Breast epithelium (tissue), 3 donors: ENCODE data around the gene SIVA1.

Experiments used
- CTCF ChIP-seq, 3 donors: fragments of 450-650 bp; IDR thresholded peaks; one replicate each; pipeline ENCODE4 v1.5.1; 2016 to 2017; ENCODE audit warnings: antibody characterized with exemption in 3 of 3, mild to moderate bottlenecking in 3 of 3, moderate library complexity in 3 of 3
- POLR2A ChIP-seq: fragments of 450-650 bp; IDR thresholded peaks from one replicate; pipeline ENCODE4 v1.6.1; 2016; ENCODE audit warnings: antibody characterized with exemption, mild to moderate bottlenecking, moderate library complexity
- POLR2AphosphoS5 ChIP-seq, 3 donors: sonication (generic); formaldehyde crosslinking; IDR thresholded peaks; one replicate each; pipeline ENCODE4 v1.6.1; 2017; ENCODE audit warnings: antibody characterized with exemption in 3 of 3

DNA sequence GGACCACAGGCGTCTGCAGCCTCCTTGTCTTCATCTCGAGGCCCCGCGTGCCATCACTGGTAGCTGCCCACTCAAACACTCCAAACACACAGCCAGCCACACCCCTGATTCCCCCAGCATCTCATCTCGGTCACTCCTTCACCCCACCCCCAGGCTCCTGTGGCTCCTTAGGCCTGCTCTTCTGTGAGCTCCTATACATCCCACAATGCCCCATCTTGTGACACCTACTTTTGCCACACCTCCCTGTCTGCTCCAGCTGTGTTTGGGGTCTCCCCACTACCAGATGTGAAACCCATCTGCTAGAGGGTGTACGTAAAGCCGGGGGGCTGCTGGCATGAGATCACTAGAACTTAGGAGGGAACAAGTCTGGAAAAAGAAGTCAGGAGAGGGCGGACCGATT is 38.5 kb downstream of the SIVA1 start:
- TF ChIP-seq CTCF (IDR thresholded peaks at IDR 0.05) (no peak), POLR2AphosphoS5 (IDR thresholded peaks at IDR 0.05) (no peak), POLR2A (no peak)
